Prostate gland (tissue), 2 donors: ENCODE measurements around the gene SLC6A7. TPM values are rescaled to one million over a fixed set of nuclear protein-coding genes. Genes with fewer than 3 reads are reported as not detected.
"Not testable (repeated sequence)": the region's sequence is repeated elsewhere in the genome, so short reads cannot be mapped to it uniquely, and the experiment has no call there.

ENCODE experiments used
- DNase-seq: peaks from one replicate; pipeline ENCODE4 v3.0.0-alpha.2; 2019; ENCODE audit warnings: low spot score
- H3K27ac ChIP-seq, 2 donors: fragments of 200-600 bp; sonication (generic); 2 replicates each; pipeline ENCODE4 v1.5.1; 2017 to 2019
- H3K27me3 ChIP-seq: fragments of 200-600 bp; sonication (generic); replicated peaks from 2 replicates; pipeline ENCODE4 v1.5.1; 2019; ENCODE audit not compliant: insufficient read depth
- H3K36me3 ChIP-seq, 2 donors: fragments of 200-600 bp; sonication (generic); 1 replicate in 1 of 2; 2 replicates in 1 of 2; pipeline versions ENCODE4 v1.5.1 to v1.8.1; 2017 to 2019
- H3K4me1 ChIP-seq: fragments of 200-600 bp; sonication (generic); replicated peaks from 2 replicates; pipeline ENCODE4 v1.5.1; 2019
- H3K4me3 ChIP-seq, 2 donors: fragments of 200-600 bp; sonication (generic); 2 replicates each; pipeline ENCODE4 v1.5.1; 2017 to 2019
- H3K9me3 ChIP-seq: fragments of 200-600 bp; sonication (generic); 2 replicates; pipeline ENCODE4 v1.5.1; 2017
- CTCF ChIP-seq, 4 experiments: fragments of 200-600 bp in 2 of 4; fragments of 450-650 bp in 2 of 4; sonication (generic) in 2 of 4; IDR thresholded peaks; 1 replicate in 3 of 4; 2 replicates in 1 of 4; pipeline ENCODE4 v1.5.1; 2016 to 2019; ENCODE audit warnings: antibody characterized with exemption in 4 of 4, mild to moderate bottlenecking in 2 of 4, moderate library complexity in 2 of 4
- POLR2A ChIP-seq: fragments of 450-650 bp; IDR thresholded peaks from one replicate; pipeline ENCODE4 v1.6.1; 2016; ENCODE audit warnings: antibody characterized with exemption, mild to moderate bottlenecking
- POLR2AphosphoS5 ChIP-seq: sonication (generic); formaldehyde crosslinking; IDR thresholded peaks from one replicate; pipeline ENCODE4 v1.6.1; 2017; ENCODE audit warnings: antibody characterized with exemption
- WGBS: methylation state at CpG from one replicate; pipeline ENCODE4 v1.1.5; 2018; 5-methylcytosine and 5-hydroxymethylcytosine counted together
- intact Hi-C: fragments of 100-400 bp; cut with DNase I; formaldehyde crosslinking; loops from one replicate; pipeline ENCODE4 v1.14.2; 2022
- total RNA-seq, 2 donors: library from RNA; depleted of rRNA; stranded (reverse); fragments of >200 nt; gene quantifications; one replicate each; pipeline ENCODE4 v1.1.0, GENCODE V29; 2016

The SLC6A7 gene
- total RNA-seq, 2 donors from 2014 or later, result not detected

GRCh38 chr5:150229571-150229970 lies 39.7 kb downstream of the SLC6A7 start:
- Histone ChIP-seq H3K4me3 (no peak overlapping the region), H3K36me3 (no peaks in the 10 kb centered on the region), H3K9me3 (no peaks in the 10 kb centered on the region), H3K27ac (no peak overlapping the region), H3K27me3 (no peaks in the 10 kb centered on the region), H3K4me1 (no peaks in the 10 kb centered on the region)
- intact Hi-C loops, result loop anchor here (10.0 kb wide), 1 partner anchor 395 kb away; no protein-coding TSS in a partner anchor
- no peak for DNase-seq
- WGBS, result 65% methylated on average over 3 of the region's 3 CpGs
- TF ChIP-seq POLR2A (no peak), POLR2AphosphoS5 (no peak)

GRCh38 chr5:150230842-150231241 lies 41.0 kb downstream of the SLC6A7 start:
- TF ChIP-seq POLR2A (no peak), POLR2AphosphoS5 (no peak), CTCF (IDR thresholded peaks at IDR 0.05) (no peak)
- H3K36me3 ChIP-seq, result no peaks in the 10 kb centered on the region
- 86% methylated on average over 7 of the region's 7 CpGs for WGBS
- H3K27ac ChIP-seq, result no peak overlapping the region
- H3K4me3 ChIP-seq, result no peak overlapping the region
- H3K27me3 ChIP-seq, result no peaks in the 10 kb centered on the region
- H3K9me3 ChIP-seq, result no peaks in the 10 kb centered on the region
- no peak for DNase-seq
- H3K4me1 ChIP-seq, result no peaks in the 10 kb centered on the region
- intact Hi-C loops, result no loop called here

GRCh38 chr5:150233706-150234105 lies 43.8 kb downstream of the SLC6A7 start:
- H3K27ac ChIP-seq, H3K27me3 ChIP-seq, H3K4me3 ChIP-seq, H3K36me3 ChIP-seq, H3K9me3 ChIP-seq, DNase-seq, H3K4me1 ChIP-seq, intact Hi-C loops: not testable (repeated sequence)
- 95% methylated on average over 5 of the region's 5 CpGs for WGBS

DNA sequence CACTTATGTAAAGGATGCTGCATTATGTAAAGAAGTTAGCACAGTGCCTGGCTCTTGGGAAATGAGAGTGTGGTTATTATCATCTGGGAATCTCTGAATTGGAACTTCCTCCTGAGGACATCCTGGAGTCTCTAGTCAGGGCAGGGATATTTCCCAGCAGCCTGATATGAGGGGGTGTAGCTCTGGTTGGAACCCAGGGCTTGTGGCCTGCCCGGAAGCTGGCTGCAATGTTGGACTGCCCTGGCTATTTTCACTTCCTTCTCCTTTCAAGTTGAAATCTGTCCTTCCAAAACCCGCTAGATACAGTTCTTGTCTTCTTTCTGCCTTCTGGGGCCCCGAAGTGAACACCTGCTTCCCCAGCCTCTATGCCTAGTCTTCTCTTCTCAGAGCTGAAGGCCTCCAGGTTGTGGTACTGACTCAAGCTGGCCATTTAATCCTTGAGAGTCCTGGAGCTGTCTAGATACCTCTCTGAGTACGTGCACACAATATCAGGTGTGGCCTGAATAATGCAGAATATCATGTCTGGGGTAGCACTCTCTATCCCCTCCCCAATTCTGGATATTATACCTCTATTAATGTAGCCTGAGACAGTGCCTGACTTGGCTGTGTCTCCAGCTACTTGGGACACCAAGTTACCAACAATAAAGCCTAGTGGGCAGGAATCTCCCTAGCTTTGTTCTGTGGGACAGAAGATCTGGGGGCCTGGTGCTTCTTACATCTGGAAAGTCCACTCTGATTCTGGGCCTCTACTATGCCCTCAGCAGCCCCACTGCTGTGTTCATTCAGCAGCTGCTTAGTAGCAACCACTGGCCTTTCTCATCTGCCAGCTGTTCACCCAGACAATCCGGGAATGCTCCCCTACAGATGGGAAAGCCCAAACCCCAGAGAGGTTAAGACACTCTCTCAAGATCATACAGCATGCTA lies 45.0 kb downstream of the SLC6A7 start:
- WGBS, result 90% methylated on average over 5 of the region's 5 CpGs
- H3K27ac ChIP-seq, result no peak overlapping the region
- no peaks in the 10 kb centered on the region for H3K9me3 ChIP-seq
- intact Hi-C loops, result no loop called here
- no peaks in the 10 kb centered on the region for H3K27me3 ChIP-seq
- no peak for DNase-seq
- H3K4me3 ChIP-seq, result no peak overlapping the region
- no peak for TF ChIP-seq POLR2AphosphoS5
- TF ChIP-seq CTCF (IDR thresholded peaks at IDR 0.05), result no peak
- no peak for TF ChIP-seq POLR2A
- no peaks in the 10 kb centered on the region for H3K4me1 ChIP-seq
- H3K36me3 ChIP-seq, result no peaks in the 10 kb centered on the region

DNA sequence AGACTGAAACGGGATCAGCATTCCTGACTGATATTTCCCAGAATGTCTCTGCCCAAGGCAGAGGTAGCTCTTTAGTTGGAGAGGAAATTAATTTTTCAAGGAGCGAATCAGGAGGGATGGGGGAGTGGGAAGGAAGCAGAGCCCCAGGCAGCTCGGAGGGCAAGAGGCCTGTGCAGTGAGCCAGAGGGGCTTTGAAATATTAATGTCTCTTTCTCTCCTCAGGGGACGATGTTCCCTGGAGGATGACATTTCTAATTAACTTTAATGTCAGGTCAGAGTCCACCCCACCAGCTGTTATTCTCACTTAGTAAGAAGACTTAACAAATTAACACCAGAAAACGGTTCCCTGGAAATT lies 45.6 kb downstream of the SLC6A7 start:
- DNase-seq, result no peak
- 89% methylated on average over 5 of the region's 5 CpGs for WGBS

More for the DNA sequence above, 45.6 kb downstream of the SLC6A7 start:
- no peak overlapping the region for H3K27ac ChIP-seq
- intact Hi-C loops, result no loop called here
- no peaks in the 10 kb centered on the region for H3K9me3 ChIP-seq
- no peaks in the 10 kb centered on the region for H3K36me3 ChIP-seq
- TF ChIP-seq POLR2A (no peak), CTCF (IDR thresholded peaks at IDR 0.05) (no peak), POLR2AphosphoS5 (no peak)
- no peak overlapping the region for H3K4me3 ChIP-seq
- H3K4me1 ChIP-seq, result no peaks in the 10 kb centered on the region
- no peaks in the 10 kb centered on the region for H3K27me3 ChIP-seq
